Stimulated activated CD4-positive, alpha-beta T cell treated with anti-CD3 and anti-CD28 coated beads, Interleukin-2, amount 100 ng/mL, for 24 hours (primary cell): ENCODE results near the gene CISH.

Source experiments
- DNase-seq, 2 donors: peaks; one replicate each; pipeline ENCODE4 v3.0.0-alpha.2; 2020

CISH gene

GRCh38 chr3:50612234-50612882, 784 bp upstream of the CISH start:
- DNase-seq, result peak in 1 of 2 donors; percentile 39

- no peak for DNase-seq
Observed at GRCh38 chr3:50610992-50611463, 546 bp downstream of the CISH start.

DNA sequence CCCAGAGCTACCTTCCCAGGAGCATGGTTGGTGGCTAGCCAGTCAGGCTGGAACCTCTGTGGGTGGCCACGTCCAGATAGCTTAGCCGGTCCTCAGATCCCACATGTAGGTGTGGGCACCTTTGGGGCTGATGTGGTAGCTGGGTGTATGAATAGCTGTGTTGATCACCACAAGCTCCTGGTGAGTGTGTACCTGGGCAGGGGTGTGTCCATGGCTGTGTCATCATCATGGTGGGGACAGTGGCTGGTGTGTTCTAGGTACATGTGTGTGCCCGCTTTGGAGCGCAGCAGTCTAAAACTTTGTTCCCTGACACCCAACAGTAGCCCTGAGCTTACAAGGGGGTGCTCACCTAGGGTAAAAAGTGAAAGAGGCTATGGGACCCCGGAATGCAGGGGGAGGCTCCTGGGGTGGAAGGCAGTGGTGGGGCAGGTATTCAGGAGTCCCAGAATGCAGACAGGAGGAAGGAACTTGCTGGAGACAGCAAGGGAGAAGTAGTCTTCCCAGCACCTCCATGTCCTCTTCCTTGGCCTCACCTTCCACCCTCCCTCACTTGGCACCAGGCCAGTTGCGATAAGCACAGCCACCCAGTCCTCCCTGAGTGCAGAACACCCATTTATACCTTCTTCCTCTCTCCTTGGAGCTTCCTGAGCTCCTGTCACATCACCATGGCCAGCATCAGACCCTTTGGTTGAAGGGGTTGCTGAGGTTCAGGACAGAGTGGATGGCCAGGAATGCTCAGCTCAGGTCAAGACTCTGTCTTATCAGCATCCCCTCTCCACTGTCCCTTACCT, 1.2 kb downstream of the CISH start:
- DNase-seq, result peak in 1 of 2 donors; percentile 63

DNA sequence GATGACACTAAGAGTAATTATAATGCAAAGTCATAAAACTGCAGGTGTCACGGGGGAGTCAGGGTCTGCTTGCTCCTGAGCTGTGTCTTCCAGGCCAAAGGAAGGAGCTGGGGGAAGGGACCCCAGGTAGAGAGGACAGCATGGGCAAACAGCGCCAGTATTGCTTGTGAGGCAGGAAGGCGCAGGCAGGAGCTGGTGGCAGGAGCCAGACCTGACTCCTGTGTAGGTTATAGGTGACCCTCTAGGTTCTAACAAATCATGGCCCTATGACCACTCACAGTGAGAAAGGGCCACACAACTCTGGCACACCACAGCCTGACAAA, 1.9 kb downstream of the CISH start:
- DNase-seq, result no peak

DNA sequence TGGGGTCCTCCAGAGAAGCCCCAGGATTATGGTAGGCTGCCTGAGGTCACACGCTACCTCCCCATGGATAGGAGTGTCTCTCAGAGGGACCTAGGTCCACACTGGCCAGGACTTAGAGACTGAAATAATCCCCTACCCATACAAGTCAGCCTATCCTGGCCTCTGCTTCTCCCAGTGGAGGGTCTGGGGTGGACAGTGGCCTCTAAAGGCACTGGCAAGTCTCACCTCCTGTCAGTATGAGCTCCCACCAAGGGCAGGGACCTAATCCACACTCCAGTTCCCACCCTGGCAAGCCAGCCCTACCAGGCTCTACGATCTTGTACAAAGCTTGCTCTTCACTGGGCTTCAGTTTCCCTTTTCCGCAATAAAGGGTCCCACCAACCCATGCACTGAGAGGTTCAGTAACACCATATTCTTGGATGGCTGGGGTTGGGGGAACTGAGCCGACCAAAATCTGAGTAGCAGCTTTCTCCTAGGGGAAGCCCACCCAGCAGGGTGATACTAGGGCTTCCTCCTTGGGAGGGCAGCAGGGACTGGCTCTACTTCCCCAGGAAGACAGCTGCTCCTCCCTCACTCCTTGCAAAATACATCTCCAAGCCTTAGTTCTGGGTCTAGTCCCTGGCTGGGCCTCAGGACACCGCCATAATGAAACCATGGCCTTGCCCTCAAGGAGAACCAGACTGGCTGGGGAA, 2.4 kb downstream of the CISH start:
- DNase-seq, result no peak

DNA sequence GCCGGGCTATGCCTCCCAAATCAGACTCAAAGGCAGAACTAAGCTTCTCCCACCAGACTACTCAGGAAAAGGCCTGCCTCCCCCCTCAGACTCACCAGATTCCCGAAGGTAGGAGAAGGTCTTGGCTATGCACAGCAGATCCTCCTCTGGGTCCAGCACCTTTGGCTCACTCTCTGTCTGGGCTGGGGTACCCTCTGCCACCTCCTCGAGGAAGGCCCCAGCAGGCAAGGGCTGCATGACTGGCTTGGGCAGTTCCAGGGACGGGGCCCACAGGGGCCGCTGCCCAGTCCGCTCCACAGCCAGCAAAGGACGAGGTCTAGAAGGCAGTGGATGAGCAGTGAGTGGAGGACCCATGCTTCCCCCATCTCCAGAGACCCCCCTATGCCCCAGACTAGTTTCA, 3.3 kb downstream of the CISH start:
- no peak for DNase-seq

- DNase-seq, result peak in 1 of 2 donors; percentile 58
Observed at GRCh38 chr3:50607271-50608091, 4.1 kb downstream of the CISH start.

- peak in 1 of 2 donors; percentile 46 for DNase-seq
Observed at GRCh38 chr3:50606596-50606995, 5.0 kb downstream of the CISH start.

GRCh38 chr3:50605901-50606326, 5.7 kb downstream of the CISH start:
- DNase-seq, result no peak

DNA sequence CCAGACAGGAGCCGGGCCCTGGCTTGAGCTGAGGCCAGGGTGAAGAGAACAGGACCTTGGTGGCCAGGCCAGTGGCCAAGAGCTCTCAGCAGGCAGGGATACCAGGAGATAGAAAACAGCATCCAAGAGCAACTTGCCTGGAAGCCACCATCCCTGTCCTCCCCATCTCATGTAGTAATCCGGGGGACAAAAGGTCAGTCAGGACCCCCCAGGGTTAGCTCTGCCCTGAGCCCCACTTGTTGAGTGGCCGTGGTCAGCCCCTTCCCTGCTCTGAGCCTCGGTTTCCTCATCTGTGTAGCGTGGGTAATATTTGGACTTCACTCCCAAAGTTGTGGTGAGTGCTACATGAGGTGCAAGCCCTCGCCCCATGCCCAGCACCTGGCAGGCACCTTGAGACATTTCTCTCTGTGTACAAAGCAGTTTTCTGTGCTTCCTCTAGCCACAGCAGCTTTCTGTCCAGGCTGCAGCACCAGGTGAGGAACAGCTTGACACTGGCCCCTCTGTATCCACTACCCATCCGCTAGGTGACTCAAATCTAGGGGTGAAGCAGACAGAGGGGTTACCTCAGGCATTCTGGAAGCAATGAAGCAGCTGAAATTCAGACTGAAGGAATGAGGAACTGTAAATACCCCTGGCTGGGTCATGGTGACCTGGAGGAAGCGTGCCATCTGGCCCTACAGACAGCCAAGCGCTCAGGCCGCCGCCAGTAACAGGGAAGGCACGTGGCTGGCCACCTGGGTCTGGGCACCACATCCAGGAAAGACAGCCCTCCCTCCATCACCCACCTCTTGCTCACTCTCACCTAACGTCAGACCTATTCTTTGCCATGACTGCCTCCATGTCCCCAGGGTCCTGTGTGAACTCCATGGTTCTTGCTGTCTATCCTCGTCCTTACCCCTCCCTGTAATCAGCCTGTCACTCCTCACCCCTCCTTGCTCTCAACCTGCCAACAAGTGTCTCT, 6.7 kb downstream of the CISH start:
- DNase-seq, result no peak

DNA sequence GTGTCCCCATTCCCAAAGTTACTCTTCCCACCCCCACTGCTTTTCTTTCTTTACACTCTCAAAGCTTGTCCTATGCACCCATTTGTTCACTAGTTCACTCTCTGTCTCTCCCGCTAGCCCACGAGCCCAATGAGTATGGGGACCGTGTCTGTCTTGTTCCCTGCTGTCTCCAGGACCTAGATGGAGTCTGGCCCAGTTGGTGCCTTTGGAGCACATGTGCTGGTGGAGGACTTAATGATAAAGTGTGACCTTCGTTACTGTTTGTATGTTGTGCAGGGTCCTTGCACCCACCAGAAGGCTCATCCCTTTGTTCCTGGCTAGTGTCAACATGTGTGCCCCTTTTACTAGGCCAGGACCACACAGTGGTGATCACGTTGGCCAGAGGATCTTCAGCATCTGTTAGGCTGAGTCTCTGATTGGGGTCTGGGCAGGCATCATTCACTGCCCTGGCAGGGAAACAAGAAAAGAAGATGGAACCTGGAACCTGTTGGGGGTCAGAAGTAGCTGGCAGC, 7.4 kb downstream of the CISH start:
- DNase-seq, result no peak

DNA sequence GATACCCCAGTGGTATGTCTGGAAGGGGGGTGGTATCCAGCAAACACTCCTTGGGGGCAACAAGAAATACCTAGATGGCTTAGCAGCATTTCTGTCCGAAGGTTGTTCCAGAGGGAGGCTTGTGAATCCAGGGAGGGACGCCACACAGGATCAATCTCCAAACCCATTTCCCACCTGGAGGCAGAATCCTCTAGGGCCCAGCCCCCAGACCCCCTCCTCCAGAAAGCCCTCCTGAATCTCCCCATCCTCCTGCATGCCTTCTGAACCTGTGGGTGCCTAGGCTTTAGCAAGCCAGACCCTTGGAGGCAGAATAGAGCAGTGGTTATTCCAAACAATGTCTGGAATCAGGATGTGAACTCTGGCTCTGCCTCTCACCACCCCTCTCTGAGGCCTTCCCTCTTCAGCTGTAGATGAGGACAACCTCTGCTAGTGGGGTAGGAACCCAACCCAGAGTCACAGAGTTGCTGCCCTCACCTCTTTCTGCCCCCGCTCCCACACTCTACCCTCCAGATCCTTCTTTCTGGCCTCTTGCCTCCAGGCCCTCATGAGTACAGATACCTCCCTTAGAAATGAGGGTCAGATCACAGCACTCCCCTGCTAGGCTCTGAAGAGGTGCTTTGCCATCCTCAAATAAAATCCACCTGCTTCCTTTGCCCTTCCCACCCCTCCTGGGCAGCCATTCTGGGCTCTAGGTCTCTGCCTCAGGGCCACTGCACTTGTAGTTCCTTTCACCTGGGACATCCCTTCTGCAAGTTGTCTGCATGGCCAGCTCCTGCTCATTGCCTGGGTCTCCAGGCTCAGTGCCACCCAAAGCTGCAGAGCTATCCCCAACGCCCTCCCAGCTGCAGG, 8.1 kb downstream of the CISH start:
- DNase-seq, result peak in 1 of 2 donors; percentile 56

GRCh38 chr3:50602595-50603191, 8.9 kb downstream of the CISH start:
- DNase-seq, result peak in 1 of 2 donors; percentile 45

DNA sequence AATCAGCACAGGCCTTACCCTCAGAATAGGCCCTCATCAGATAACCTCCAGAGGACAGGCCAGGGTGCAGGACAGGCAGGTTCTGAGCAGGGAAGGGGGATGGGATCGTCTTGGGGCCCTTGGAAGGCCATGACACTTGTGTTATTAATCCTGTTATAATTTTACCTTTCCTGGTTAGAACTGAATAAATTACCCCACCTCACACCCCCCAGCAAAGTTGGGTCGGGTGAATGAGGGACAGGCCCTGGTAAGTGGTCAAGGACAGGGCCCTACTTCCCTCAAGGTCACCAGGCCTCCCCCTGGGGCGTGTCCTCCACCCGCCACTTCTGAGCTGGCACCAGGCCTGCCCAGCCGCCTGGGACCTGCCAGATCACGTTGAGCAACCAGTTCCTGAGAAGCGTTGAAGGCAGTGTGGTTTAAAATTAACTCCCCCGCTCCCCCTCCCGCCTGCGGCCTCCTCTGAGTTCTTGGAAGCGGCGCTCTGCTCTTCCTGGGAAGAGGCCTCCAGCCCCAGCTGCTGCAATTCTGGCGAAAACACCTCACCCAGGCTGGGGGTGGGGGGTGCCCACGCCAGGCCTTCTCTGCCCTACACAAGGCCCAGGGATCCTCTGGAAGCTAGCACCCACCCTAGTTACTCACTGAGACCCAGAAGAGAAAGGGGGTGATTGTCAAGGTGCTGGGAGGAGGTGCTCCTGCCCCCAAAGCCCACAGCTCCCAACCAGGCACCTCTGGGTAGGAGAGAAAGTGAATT, 10.6 kb downstream of the CISH start:
- peak; percentile 91 to 92 for DNase-seq

GRCh38 chr3:50600141-50600753, 11.3 kb downstream of the CISH start:
- DNase-seq, result no peak

DNA sequence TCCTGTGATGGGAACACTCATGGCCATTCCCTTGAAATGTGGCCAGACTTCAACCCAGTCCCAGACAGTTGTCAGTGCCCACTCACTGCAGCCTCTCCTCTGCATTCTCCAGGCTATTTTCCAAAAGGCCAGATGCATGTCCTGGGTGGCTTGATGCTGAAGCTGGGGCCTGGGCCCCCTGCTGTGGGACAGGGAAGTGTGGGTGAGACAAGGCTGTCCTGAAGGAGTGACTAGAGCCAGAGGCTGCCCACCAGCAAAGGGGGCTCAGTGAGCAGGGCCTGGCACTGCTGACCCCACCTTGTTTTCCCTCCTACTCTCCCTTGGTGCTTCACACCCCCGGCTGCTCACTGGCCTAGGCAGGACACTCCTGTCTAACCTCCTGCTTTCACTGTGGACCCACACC, 11.9 kb downstream of the CISH start:
- DNase-seq, result no peak

DNA sequence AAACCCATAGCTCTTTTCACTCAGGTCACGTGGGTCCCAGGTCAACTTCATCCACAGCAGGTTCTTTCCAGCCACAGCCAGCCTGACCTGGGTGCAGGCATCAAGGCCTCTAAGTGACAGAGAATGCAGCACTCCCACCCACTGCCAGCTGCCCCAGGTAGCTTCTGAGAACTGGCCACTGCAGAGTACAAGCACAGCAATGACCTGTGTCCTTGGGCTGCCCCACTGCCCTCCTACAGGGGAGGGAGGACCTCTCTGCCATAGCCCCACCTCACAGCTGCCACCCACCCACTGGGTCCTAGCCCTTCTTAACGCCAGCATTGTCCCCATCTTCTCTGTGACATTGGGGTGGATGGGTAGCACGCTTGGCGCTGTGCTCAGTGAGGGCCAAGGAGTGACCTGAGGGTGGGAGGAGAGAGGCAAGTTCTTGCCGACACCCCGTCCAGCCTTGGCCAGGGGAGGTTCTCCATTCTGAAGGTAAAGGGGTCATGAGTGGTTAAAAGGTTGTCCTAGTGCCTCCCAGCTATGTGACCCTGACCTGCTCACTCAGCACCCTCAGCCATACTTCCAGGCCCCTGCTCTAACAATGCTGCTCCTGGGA, 12.4 kb downstream of the CISH start:
- DNase-seq, result no peak

DNA sequence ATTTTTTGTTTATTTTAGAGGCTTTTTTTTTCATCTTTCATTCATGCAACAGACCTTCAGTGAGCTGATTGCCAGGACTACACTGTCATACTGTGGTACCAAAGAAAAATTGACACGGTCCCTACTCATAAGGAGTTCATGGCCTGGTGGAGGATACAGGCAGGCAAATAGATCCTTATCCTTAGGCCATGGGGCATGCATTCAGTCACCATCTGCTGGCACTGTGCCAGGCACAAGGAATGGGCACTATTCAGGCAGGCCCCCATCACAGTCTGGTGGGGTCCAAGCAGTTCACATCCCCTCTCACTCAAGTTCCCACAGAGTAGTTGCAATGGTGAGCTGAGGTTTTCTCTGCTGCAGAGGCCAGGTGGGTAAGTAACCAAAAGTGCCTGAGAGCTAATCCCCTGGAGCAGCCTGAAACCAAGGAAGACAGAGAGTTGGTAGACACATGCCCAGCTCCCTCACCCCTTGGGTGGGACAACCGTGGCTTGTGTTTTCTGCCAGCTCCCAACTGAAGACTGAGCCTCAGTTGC, 17.3 kb downstream of the CISH start:
- no peak for DNase-seq
